ENCODE data around the gene CT47A7.
"Not testable (repeated sequence)": the region's sequence is repeated elsewhere in the genome, so short reads cannot be mapped to it uniquely, and the experiment has no call there.

The CT47A7 gene

DNA sequence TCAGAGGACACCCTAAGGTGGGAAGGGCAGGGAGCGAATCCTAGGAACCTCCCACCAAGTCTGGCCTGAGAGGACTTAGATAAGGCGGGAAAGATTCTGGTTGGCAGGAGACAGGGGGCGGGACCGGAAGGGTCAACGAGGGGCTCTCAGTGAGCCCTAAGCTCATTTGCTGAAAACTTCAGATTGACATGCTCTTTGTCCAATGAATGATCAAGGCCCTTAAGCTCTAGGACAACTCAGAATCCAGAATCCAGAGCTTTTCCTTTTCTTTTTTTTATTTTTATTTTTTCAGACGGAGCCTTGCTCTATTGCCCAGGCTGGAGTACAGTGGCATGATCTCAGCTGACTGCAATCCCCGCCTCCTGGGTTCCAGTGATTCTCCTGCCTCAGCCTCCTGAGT, at the start of gene CT47A7:
TSS of gene CT47A7 (minus strand) at position 101 of the 400 bp plus-strand sequence. CDS start 255 bp downstream, outside the sequence.
- not testable (repeated sequence) for DNase-seq (ENCODE audit: low read depth); H3K4me3 ChIP-seq (ENCODE audit: low read depth, low read length)

GRCh38 chrX:121000589-121000988, 44.2 kb upstream of the CT47A7 start:
- TF ChIP-seq, protein P1, sequence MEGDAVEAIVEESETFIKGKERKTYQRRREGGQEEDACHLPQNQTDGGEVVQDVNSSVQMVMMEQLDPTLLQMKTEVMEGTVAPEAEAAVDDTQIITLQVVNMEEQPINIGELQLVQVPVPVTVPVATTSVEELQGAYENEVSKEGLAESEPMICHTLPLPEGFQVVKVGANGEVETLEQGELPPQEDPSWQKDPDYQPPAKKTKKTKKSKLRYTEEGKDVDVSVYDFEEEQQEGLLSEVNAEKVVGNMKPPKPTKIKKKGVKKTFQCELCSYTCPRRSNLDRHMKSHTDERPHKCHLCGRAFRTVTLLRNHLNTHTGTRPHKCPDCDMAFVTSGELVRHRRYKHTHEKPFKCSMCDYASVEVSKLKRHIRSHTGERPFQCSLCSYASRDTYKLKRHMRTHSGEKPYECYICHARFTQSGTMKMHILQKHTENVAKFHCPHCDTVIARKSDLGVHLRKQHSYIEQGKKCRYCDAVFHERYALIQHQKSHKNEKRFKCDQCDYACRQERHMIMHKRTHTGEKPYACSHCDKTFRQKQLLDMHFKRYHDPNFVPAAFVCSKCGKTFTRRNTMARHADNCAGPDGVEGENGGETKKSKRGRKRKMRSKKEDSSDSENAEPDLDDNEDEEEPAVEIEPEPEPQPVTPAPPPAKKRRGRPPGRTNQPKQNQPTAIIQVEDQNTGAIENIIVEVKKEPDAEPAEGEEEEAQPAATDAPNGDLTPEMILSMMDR (IDR thresholded peaks at IDR 0.05; ENCODE audit: control insufficient read depth, extremely low read depth, insufficient read depth), result peak; percentile 39; the same call in 1 of the 2 replicates

DNA sequence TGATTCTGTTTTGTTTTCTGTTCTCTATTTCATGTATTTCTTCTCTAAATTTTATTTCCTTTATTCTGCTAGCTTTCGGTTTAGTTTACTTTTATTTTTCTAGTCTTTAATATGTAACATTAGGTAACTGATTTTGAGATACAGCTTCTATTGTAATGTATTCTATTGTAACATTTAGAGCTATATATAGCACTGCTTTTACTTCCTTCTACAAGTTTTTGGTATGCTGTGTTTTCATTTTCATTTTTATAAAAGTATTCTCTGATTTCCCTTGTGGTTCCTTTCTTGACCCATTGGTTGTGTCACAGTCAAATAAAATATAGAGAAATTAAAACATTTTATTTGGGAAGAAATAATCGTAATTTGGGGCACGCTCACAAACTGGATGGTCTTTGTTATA, 43.0 kb upstream of the CT47A7 start:
- DNase-seq (ENCODE audit: low read depth), result no peak
- H3K4me3 ChIP-seq (ENCODE audit: low read depth, low read length), result no peak overlapping the region
- TF ChIP-seq, protein P1 (IDR thresholded peaks at IDR 0.05; ENCODE audit: control insufficient read depth, extremely low read depth, insufficient read depth), result no peak

More at GRCh38 chrX:121000589-121000988, 44.2 kb upstream of the CT47A7 start:
- DNase-seq (ENCODE audit: low read depth), result peak; percentile 77
- no peak overlapping the region for H3K4me3 ChIP-seq (ENCODE audit: low read depth, low read length)

GRCh38 chrX:120985660-120986059, 29.3 kb upstream of the CT47A7 start, which contains the start of gene CT47A1:
CT47A1 (minus strand) TSS chrX:120985760; CDS start chrX:120985529, 231 bp downstream.
- DNase-seq (ENCODE audit: low read depth); H3K4me3 ChIP-seq (ENCODE audit: low read depth, low read length): not testable (repeated sequence)

Data from LNCaP clone FGC (cell line).